ENCODE measurements around the gene ADAMTS12. TPM values are rescaled to one million over a fixed set of nuclear protein-coding genes. Genes with fewer than 3 reads are reported as not detected.

The ADAMTS12 gene
- total RNA-seq, 1 experiment from 2014 or later: 6.2 TPM

GRCh38 chr5:33855396-33855795, 36.4 kb downstream of the ADAMTS12 start:
- Histone ChIP-seq H3K18ac (ENCODE audit: insufficient read length, low read depth, low read length) (no peak overlapping the region), H2AK5ac (ENCODE audit: insufficient read length, low read length) (no peak overlapping the region), H4K91ac (ENCODE audit: insufficient read length, low read depth, low read length) (no peak overlapping the region), H3K4me2 (ENCODE audit: insufficient read depth, insufficient read length, low read length) (no peak overlapping the region), H2BK20ac (ENCODE audit: low read depth, low read length, poor library complexity, severe bottlenecking) (no peak overlapping the region), H2BK5ac (ENCODE audit: insufficient read length, low read length) (no peak overlapping the region), H4K20me1 (ENCODE audit: control insufficient read depth, insufficient read depth, insufficient read length) (no peaks in the 10 kb centered on the region), H3K56ac (ENCODE audit: insufficient read length, low read depth, low read length) (no peak overlapping the region), H3K23ac (ENCODE audit: insufficient read length, low read depth, low read length) (no peak overlapping the region), H2AFZ (ENCODE audit: low read length) (no peak overlapping the region), H3K4ac (ENCODE audit: low read depth, low read length) (no peak overlapping the region), H3K4me1 (ENCODE audit: insufficient read depth, low read length) (peaks cover 4% of the 10 kb centered on the region), H3K9ac (ENCODE audit: extremely low read depth, insufficient read length, low read length) (no peak overlapping the region), H3K23me2 (ENCODE audit: insufficient read length, low read depth, low read length, poor library complexity, severe bottlenecking) (no peaks in the 10 kb centered on the region), H3T11ph (ENCODE audit: low read length) (no peak overlapping the region), H2BK15ac (ENCODE audit: low read depth, low read length) (no peak overlapping the region), H3K9me3 (ENCODE audit: control insufficient read depth, low read depth, low read length) (no peaks in the 10 kb centered on the region), H3K79me1 (ENCODE audit: insufficient read depth, low read depth, low read length, poor library complexity, severe bottlenecking) (no peaks in the 10 kb centered on the region), H3K79me2 (ENCODE audit: insufficient read depth, low read length) (peaks cover 2% of the 10 kb centered on the region; the same call in 1 of the 2 replicates), H4K5ac (ENCODE audit: insufficient read length, low read depth, low read length) (no peak overlapping the region), H2BK120ac (ENCODE audit: low read depth, low read length, poor library complexity, severe bottlenecking) (no peak overlapping the region), H3K27ac (ENCODE audit: insufficient read length, low read depth, low read length) (no peak overlapping the region), H2BK12ac (ENCODE audit: insufficient read length, low read depth, low read length) (no peak overlapping the region), H4K8ac (replicated peaks; ENCODE audit: insufficient read length, low read depth, low read length) (no peak overlapping the region), H3K14ac (ENCODE audit: insufficient read depth, low read length) (no peak overlapping the region), H3K27me3 (ENCODE audit: insufficient read depth, low read length) (no peaks in the 10 kb centered on the region)
- Mint-ChIP-seq H3K27me3 (ENCODE audit: low read depth) (no peaks in the 10 kb centered on the region), H3K4me1 (peaks cover 48 to 56% of the 10 kb centered on the region in 2 experiments), H3K4me3 (no peak overlapping the region), H3K36me3 (ENCODE audit: insufficient read depth in 1 of 3, low read depth in 3 of 3) (no peaks in the 10 kb centered on the region; a peak in 1 of 7 replicates), H3K27ac (0 out of 7 replicates have a peak overlapping the region, but pooled peaks of 1 of the 3 experiments have one; percentile 3), H3K9me3 (no peaks in the 10 kb centered on the region)
- no peak for DNase-seq
- no peak for TF ChIP-seq CTCF (conservative IDR thresholded peaks at IDR 0.05)
- WGBS (ENCODE audit: extremely low coverage, insufficient read length, low lambda C conversion rate): no CpG with 5 or more reads among the region's 4 CpGs

Data from H9 (cell line).